K562 (cell line): ENCODE measurements around the gene AIMP2. TPM values are rescaled to one million over a fixed set of nuclear protein-coding genes. Genes with fewer than 3 reads are reported as not detected.

Experiments used
- ADNP ChIP-seq: fragments of 200-800 bp; sonication (Bioruptor generic); IDR thresholded peaks from 2 replicates; pipeline ENCODE4 v1.6.1; 2016; ENCODE audit warnings: missing genetic modification characterization, missing compliant biosample characterization
- ATF4 ChIP-seq: fragments of 450-650 bp; formaldehyde crosslinking; IDR thresholded peaks from 2 replicates; pipeline ENCODE4 v1.4.0; 2022; ENCODE audit warnings: mild to moderate bottlenecking, moderate library complexity
- CBX2 ChIP-seq: fragments of 200-600 bp; sonication (generic); IDR thresholded peaks from one replicate; pipeline ENCODE4 v1.6.1; 2012; ENCODE audit warnings: mild to moderate bottlenecking, low read length, inconsistent platforms; ENCODE audit not compliant: insufficient read depth, poor library complexity, severe bottlenecking
- HMBOX1 ChIP-seq: sonication (generic); IDR thresholded peaks from 2 replicates; pipeline ENCODE4 v1.6.1; 2016
- HNRNPK ChIP-seq: fragments of 200-400 bp; formaldehyde crosslinking; IDR thresholded peaks from one replicate; pipeline ENCODE4 v1.6.1; 2018; ENCODE audit warnings: mild to moderate bottlenecking, low read depth, low read length; ENCODE audit not compliant: poor library complexity, severe bottlenecking
- HNRNPL ChIP-seq: fragments of 200-400 bp; formaldehyde crosslinking; IDR thresholded peaks from 2 replicates; pipeline ENCODE4 v1.6.1; 2017; ENCODE audit warnings: low read depth, mild to moderate bottlenecking, low read length
- JUNB ChIP-seq: fragments of 450-650 bp; formaldehyde crosslinking; conservative IDR thresholded peaks from 2 replicates; pipeline ENCODE4 v1.4.0; 2020; ENCODE audit warnings: mild to moderate bottlenecking
- KAT7 ChIP-seq: sonication (generic); formaldehyde crosslinking; IDR thresholded peaks from 2 replicates; pipeline ENCODE4 v1.8.0; 2022; ENCODE audit warnings: missing genetic modification reagents, mild to moderate bottlenecking, borderline replicate concordance
- KLF13 ChIP-seq: fragments of 450-650 bp; IDR thresholded peaks from 2 replicates; pipeline ENCODE4 v1.6.1; 2016; ENCODE audit warnings: missing genetic modification characterization, low read depth, mild to moderate bottlenecking, missing compliant biosample characterization, moderate library complexity, borderline replicate concordance
- NBN ChIP-seq: fragments of 450-650 bp; IDR thresholded peaks from 2 replicates; pipeline ENCODE4 v1.6.1; 2016; ENCODE audit warnings: low read depth, mild to moderate bottlenecking
- NCOA1 ChIP-seq: fragments of 450-650 bp; IDR thresholded peaks from 2 replicates; pipeline ENCODE4 v1.6.1; 2016; ENCODE audit warnings: low read depth
- PHF20 ChIP-seq: fragments of 450-650 bp; IDR thresholded peaks from 2 replicates; pipeline ENCODE4 v1.6.1; 2018; ENCODE audit not compliant: partially characterized antibody
- RB1 ChIP-seq: fragments of 450-650 bp; IDR thresholded peaks from 2 replicates; pipeline ENCODE4 v1.6.1; 2017; ENCODE audit warnings: low read depth, mild to moderate bottlenecking
- SMARCA4 ChIP-seq: fragments of 450-650 bp; IDR thresholded peaks from 2 replicates; pipeline ENCODE4 v1.6.1; 2016
- STAG1 ChIP-seq: sonication (generic); formaldehyde crosslinking; IDR thresholded peaks from 2 replicates; pipeline ENCODE4 v1.5.0; 2020; ENCODE audit warnings: missing genetic modification reagents, borderline replicate concordance
- USF1 ChIP-seq: sonication (generic); formaldehyde crosslinking; IDR thresholded peaks from 2 replicates; pipeline ENCODE4 v1.9.0; 2022; ENCODE audit warnings: mild to moderate bottlenecking, missing genetic modification reagents
- ZC3H11A ChIP-seq: IDR thresholded peaks from 2 replicates; pipeline ENCODE4 v1.6.1; 2012; ENCODE audit warnings: low read depth, low read length, improper control_type of control experiment
- ZNF146 ChIP-seq: IDR thresholded peaks from one replicate; pipeline ENCODE4 v1.6.1; 2018; ENCODE audit warnings: missing compliant biosample characterization; ENCODE audit not compliant: unreplicated experiment
- ZNF583 ChIP-seq: fragments of 250-450 bp; sonication (Bioruptor Pico); IDR thresholded peaks from 2 replicates; pipeline ENCODE4 v1.4.0; 2020
- ZNF609 ChIP-seq: sonication (generic); formaldehyde crosslinking; IDR thresholded peaks from 2 replicates; pipeline ENCODE4 v1.8.1; 2023; ENCODE audit warnings: missing genetic modification reagents, mild to moderate bottlenecking, borderline replicate concordance
- ZNF780A ChIP-seq: fragments of 250-450 bp; sonication (Bioruptor Pico); IDR thresholded peaks from 2 replicates; pipeline ENCODE4 v1.5.0; 2021; ENCODE audit warnings: mild to moderate bottlenecking
- polyA plus RNA-seq, 8 experiments: library from polyadenylated mRNA; depleted of rRNA in 4 of 8; stranded (reverse) in 5 of 8; unstranded in 3 of 8; fragments of >200 nt; fragmentation: Nextera tagmentation in 2 of 8; fragmentation: Illumina TruSeq in 1 of 8; extraction: Ambion mirVana in 2 of 8; extraction: Trizol in 1 of 8; gene quantifications; 2 replicates each; pipeline versions ENCODE4 v1.2.1 to v1.2.3, GENCODE V29; 2011 to 2014; ENCODE audit warnings: inconsistent platforms in 1 of 8, missing spikeins in 1 of 8
- total RNA-seq, 7 experiments: library from RNA; depleted of rRNA in 6 of 7; stranded (reverse); fragments of >200 nt in 6 of 7; fragmentation: Illumina TruSeq in 2 of 7; extraction: Trizol in 2 of 7; gene quantifications; 2 replicates each; pipeline versions ENCODE4 v1.2.1 to v1.2.3, GENCODE V29; 2011 to 2021; ENCODE audit warnings: low replicate concordance in 1 of 7

Gene AIMP2
- total and polyA plus RNA-seq, 9 of the 15 experiments (the other 6 are each of a cell fraction or from before 2014, with no cell fraction given), result 47.5 to 84.9 (median 63.5) TPM

- TF ChIP-seq ZNF609 (CRISPR knock-in tag) (no peak), NCOA1 (no peak), KAT7 (peak; percentile 75; the same call in 1 of the 2 replicates), JUNB (CRISPR knock-in tag) (no peak), ZNF780A (CRISPR knock-in tag) (no peak), KLF13 (tag) (peak; percentile 80; the same call in 1 of the 2 replicates), PHF20 (peak; percentile 60), ATF4 (CRISPR knock-in tag) (peak; percentile 69), STAG1 (CRISPR knock-in tag) (peak; percentile 76), ZNF583 (CRISPR knock-in tag) (peak; percentile 90), ADNP (tag) (no peak), CBX2 (no peak), ZNF146 (CRISPR knock-in tag) (no peak), RB1 (peak; percentile 87), HMBOX1 (no peak), NBN (peak; percentile 79), USF1 (CRISPR knock-in tag) (peak; percentile 82), HNRNPK (no peak), SMARCA4 (peak; percentile 9; the same call in 1 of the 2 replicates), HNRNPL (0 out of 2 replicates have a peak, but pooled peaks have one; percentile 47), ZC3H11A (no peak)
Observed at GRCh38 chr7:6008668-6009611, at the start of gene AIMP2, which contains the start of gene PMS2 (continued).
